Measurements from ENCODE around the gene MACROD2.

Gene MACROD2

DNA sequence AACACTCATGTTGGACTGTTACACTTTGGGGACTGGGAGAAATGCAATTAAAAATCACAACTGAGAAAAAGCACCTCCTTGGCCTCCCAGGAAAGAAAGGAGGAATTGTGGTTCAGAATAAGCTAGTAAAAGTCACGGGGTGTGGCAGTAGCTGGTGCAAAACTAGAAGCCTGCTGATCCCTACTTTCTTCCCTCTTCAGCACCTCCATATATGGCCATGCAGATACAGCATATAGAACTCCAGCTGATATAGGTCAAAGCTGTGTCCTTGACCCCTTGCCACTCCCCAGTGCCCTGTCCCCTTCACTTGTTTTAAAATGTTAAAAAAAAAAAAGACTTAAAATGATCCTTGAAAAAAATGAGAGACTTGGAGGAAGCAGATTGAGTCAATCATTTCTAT is 347.6 kb downstream of the MACROD2 start:
- no peak for DNase-seq

DNA sequence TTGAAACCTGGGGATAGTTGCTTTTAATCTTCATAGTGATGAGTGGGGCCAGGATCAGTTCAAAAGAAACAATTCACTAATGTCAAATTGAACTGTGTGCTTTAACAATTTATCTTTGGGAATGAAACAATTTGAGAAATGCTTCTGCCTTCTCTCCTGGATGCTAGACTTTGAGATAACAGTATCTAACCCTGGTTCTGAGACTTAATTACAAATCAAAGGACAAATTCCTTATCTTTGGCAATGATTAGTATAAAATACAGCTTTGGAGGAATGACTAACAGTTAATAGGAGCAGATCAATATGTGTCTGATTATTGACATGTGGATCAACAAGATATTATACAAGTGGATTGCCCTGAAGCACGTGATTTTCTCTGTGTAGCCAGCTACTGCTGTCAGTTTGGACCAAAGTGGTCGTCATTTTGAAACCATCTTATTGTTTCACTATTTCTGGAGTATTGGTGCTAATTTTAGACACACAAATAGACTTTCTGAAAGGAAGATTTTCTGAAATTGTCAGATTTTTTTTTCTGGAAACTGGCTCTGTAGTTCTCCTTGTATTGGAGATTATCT is 348.3 kb downstream of the MACROD2 start:
- no peak for DNase-seq

GRCh38 chr20:14344746-14345145 is 349.4 kb downstream of the MACROD2 start:
- DNase-seq: no peak

GRCh38 chr20:14355791-14356190 is 360.5 kb downstream of the MACROD2 start:
- no peak for DNase-seq

- DNase-seq: no peak
These were observed 365.1 kb downstream of the MACROD2 start for GRCh38 chr20:14360416-14360815.

- no peak for DNase-seq
These were observed 366.4 kb downstream of the MACROD2 start for GRCh38 chr20:14361509-14362345.

DNA sequence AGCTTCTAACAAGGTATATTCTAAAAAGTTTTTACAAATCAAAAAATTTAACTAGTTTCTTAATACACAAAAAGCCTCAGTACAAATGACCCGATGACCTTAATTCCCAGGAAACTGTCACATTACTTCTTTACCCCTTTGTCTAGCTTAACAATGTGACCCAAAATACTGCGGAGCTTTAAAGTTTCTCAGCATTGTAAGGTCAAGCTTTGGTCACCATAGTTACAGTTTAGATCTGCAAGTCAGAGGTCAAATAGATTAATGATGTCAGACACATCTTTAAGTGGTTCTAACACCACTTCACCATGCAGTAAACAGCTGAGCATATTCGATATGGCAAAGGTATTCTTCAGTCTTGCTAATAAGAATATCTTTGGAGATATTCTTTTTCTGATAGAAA is 378.9 kb downstream of the MACROD2 start:
- DNase-seq: no peak

- no peak for DNase-seq
These were observed 380.2 kb downstream of the MACROD2 start for GRCh38 chr20:14375416-14375985.

DNA sequence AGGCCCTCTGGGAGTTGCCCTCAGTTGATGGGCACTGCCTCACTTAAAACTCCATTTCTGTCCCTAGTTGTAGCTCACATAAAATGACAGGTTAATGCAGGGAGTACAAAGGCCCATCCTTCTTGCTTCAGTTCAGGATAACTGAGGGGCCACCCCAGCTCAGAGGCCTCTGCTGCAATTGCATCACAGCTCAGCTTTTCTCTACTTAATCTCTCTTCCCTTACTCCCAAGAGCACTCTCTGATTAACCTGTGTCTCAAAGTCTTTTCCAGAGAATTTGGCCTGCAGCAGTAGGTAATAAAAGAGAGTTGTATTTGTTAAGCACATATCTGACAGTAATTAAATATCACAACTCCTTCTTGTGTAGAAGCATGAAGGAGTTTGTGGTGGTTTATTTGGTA is 383.0 kb downstream of the MACROD2 start:
- no peak for DNase-seq

GRCh38 chr20:14383335-14383734 is 388.0 kb downstream of the MACROD2 start:
- no peak for DNase-seq

GRCh38 chr20:14384416-14385175 is 389.3 kb downstream of the MACROD2 start:
- DNase-seq: no peak

GRCh38 chr20:14385176-14385740 is 389.9 kb downstream of the MACROD2 start:
- no peak for DNase-seq

DNA sequence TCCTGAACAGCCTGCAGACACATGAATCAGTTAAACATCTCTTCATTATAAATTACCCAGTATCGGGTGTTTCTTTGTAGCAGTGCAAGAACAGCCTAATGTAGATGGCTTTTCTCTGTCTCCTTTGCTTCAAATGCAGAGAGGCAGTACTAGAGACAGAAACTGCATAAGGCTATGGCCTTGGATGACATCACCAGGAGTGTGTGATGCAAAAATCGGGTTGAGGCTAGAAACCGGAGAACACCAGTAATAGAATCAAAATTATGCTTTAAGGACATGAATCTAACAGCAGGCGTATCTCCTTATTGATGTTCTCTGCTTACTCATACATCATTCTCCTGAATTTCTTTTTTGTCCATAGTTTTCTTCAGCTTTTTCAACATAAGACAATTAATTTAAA is 391.4 kb downstream of the MACROD2 start:
- DNase-seq: no peak

DNA sequence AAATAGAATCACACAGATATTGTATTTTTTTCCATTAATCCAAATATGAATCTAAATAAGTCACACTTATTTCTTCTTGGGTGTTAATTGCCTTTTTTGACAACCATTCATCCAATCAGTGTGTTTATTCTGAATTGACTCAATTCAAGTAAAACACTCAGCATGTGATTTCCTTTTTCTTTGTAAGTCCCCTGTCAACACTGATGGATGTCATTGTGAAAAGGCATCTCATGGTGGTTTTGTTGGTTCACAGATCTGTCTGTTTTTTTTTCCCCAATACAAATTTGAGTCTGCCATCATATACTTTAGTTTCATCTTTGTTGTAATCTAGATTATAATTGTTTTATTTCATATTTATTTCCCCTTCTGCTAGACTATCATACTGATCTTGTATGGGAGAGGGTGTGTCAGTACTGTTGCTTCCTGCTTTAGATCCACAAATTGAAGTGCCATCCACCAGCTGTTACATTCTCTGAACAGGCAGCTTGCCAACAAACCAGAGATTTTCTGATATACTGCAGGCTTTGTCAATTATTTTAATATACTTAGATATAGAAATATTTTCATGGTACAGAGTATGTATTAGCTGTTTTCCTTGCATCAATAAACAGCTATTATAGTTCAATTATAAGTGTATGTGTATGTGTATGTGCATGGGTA is 406.3 kb downstream of the MACROD2 start:
- DNase-seq: no peak

- no peak for DNase-seq
These were observed 409.2 kb downstream of the MACROD2 start for GRCh38 chr20:14404515-14404914.

GRCh38 chr20:14406495-14406894 is 411.2 kb downstream of the MACROD2 start:
- no peak for DNase-seq

DNA sequence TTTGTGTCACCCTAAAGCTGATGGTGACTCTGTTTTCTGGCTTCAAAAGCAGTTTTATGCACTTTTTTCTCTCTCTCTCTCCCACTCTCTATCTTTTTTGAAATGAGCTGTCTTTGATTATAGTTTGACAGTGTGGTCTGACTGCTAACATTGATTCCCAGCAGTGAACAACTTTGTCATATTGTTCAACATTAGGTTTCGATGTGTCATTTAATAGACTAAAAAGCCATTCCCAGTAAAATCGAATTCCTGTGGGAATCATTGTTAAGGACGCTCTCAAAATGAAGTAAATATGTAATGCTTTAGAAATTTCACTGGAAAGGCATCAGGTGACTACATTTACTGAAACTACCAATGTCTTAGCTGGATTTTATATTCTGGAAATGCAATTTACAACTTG is 412.0 kb downstream of the MACROD2 start:
- no peak for DNase-seq

GRCh38 chr20:14410869-14411555 is 415.7 kb downstream of the MACROD2 start:
- no peak for DNase-seq

DNA sequence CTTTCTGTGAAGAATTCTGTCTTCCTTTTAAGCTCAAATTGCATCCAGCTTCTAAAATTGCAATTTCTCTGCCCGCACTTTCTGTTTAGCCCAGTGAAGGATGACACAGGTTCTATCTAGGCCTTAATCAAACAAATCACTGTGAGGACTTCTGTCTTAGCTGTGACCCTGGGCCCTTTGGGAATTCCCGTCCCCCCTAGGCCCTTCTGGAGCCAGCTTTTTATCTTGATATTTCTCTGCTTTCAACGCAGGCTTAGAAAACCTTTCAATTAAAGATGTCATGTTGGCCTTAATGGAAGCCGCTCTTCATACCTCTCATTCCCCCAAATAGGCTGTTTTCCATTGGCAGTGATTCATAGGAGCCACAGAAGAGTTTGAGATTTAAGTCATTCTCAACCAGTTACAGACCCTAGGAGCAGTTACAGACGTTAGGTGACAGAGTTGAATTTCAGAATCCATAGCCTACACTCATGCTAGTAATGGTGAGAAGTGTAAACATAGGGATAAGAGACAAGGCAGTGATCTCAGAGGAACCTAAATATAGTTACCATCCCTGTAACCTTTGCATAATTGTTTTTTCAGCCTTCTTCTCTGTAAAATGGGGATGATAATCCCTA is 416.9 kb downstream of the MACROD2 start:
- no peak for DNase-seq

DNA sequence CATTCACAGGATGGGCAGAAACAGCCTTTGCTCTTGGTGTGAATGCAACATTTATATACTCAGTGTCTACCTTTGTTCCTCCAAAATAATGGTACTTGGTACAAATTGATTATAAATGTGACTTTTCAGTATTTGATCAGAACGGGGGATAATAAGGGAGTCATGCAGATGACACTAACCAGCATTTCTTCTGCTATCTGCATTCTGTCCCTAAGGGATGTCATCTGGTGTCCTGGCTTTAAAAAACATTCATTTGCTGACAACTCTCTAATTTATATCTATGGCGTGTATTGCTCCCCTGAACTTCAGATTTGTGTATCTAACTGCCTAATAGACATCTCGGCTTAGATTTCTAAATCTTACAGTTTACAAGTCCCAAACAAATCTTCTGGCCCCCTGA is 418.5 kb downstream of the MACROD2 start:
- no peak for DNase-seq

DNA sequence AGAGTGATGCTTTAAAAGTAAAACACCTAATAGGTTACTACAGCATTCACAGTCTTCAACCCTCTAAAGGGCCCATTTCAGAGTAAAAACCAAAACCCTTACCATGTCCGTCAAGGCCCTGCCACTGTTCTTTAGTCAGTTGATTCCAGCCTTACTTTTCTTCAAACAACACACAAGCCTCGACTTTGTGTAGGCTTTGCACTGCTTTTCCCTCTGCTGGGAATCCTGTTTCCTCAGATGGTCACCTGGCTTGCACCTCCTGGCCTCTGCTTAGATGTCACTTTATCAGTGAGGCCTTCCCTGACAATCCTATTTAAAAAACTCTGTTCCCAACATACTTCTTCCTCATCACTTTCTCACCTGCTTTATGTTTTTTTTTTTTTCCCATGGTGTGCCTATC is 419.2 kb downstream of the MACROD2 start:
- no peak for DNase-seq

DNA sequence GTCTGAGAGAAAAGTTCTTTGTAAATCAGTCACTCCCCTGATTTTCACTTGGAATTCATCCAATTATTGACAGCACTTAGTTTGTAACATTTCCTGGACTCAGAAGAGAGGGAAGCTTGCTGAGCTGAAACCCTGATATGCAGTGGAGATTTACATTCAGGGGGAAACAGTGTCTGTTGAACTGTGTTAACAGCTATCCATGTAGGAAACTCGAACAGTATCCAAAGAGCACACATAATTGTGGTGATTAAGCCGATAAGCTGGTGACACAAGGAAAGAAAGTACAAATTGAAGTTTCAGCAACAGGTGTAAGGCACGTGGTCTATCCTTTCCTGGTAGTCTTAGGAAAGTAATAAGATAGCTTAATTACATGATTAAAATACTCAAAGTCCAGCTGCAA is 420.2 kb downstream of the MACROD2 start:
- DNase-seq: no peak
